ENCODE data around the gene ST8SIA3. TPM values are rescaled to one million over a fixed set of nuclear protein-coding genes. Genes with fewer than 3 reads are reported as not detected.
"Not testable (repeated sequence)": the region's sequence is repeated elsewhere in the genome, so short reads cannot be mapped to it uniquely, and the experiment has no call there.

The ST8SIA3 gene
- total RNA-seq, 2 experiments from 2014 or later: not detected

- intact Hi-C loops (cut with micrococcal nuclease): no loop called here
- Mint-ChIP-seq H3K9me3 (no peaks in the 10 kb centered on the region), H3K36me3 (ENCODE audit: low read depth) (no peaks in the 10 kb centered on the region), H3K4me3 (no peak overlapping the region), H3K4me1 (ENCODE audit: low read depth) (no peaks in the 10 kb centered on the region), H3K27ac (no peak overlapping the region), H3K27me3 (ENCODE audit: low read depth) (peaks cover 16% of the 10 kb centered on the region)
- CTCF ChIA-PET: interaction anchor here (0.7 kb wide), 1 partner anchor 482 kb away, joined by 3 read pairs; no protein-coding TSS in a partner anchor
- DNase-seq: no peak
Observed at GRCh38 chr18:57376503-57376902, 24.1 kb downstream of the ST8SIA3 start.

GRCh38 chr18:57389271-57389670 is 36.9 kb downstream of the ST8SIA3 start:
- Mint-ChIP-seq H3K9me3 (no peaks in the 10 kb centered on the region), H3K4me1 (ENCODE audit: low read depth) (no peaks in the 10 kb centered on the region), H3K27me3 (ENCODE audit: low read depth) (peaks cover 13% of the 10 kb centered on the region), H3K36me3 (ENCODE audit: low read depth) (no peaks in the 10 kb centered on the region), H3K4me3 (no peak overlapping the region), H3K27ac (no peak overlapping the region)
- CTCF ChIA-PET: no interaction called here
- intact Hi-C loops (cut with micrococcal nuclease): no loop called here
- no peak for DNase-seq

DNA sequence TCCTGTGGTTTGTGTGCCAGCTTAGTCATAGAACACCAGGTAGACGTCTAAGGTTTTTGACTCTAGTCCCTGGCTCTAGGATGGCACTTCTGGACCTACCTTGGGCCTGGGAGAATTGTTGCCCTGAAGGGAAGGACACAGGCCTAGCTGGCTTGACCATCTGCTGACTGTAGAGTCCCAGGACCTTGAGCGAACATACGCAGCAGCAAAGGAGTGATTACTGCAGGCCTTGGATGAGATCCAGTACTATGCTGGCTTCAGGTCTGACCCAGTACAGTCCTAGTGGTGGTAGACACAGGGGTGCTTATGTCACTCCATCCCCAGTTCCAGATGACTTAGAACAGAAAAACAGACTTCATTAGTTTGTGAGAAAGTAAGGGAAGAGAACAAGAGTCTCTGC is 37.7 kb downstream of the ST8SIA3 start:
- no peaks in the 10 kb centered on the region for H3K9me3 Mint-ChIP-seq

DNA sequence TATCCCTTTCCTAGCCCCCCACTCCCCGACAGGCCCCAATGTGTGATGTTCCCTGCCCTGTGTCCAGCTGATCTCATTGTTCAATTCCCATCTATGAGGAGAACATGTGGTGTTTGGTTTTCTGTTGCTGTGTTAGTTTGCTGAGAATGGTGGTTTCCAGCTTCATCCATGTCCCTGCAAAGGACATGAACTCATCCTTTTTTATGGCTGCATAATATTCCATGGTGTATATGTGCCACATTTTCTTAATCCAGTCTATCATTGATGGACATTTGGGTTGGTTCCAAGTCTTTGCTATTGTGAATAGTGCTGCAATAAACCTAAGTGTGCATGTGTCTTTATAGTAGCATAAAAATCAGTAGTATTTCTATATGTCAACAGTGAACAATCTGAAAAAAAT is 42.4 kb downstream of the ST8SIA3 start:
- H3K4me3 Mint-ChIP-seq; intact Hi-C loops (cut with micrococcal nuclease); H3K27ac Mint-ChIP-seq; H3K9me3 Mint-ChIP-seq; H3K27me3 Mint-ChIP-seq (ENCODE audit: low read depth); H3K36me3 Mint-ChIP-seq (ENCODE audit: low read depth); H3K4me1 Mint-ChIP-seq (ENCODE audit: low read depth); DNase-seq; CTCF ChIA-PET: not testable (repeated sequence)

More for the DNA sequence above, 37.7 kb downstream of the ST8SIA3 start:
- Mint-ChIP-seq H3K27me3 (ENCODE audit: low read depth) (peaks cover 13% of the 10 kb centered on the region), H3K4me3 (no peak overlapping the region), H3K4me1 (ENCODE audit: low read depth) (no peaks in the 10 kb centered on the region), H3K27ac (no peak overlapping the region), H3K36me3 (ENCODE audit: low read depth) (no peaks in the 10 kb centered on the region)
- no peak for DNase-seq
- CTCF ChIA-PET: no interaction called here
- intact Hi-C loops (cut with micrococcal nuclease): no loop called here

- CTCF ChIA-PET; H3K4me3 Mint-ChIP-seq; H3K4me1 Mint-ChIP-seq (ENCODE audit: low read depth); H3K27me3 Mint-ChIP-seq (ENCODE audit: low read depth); H3K27ac Mint-ChIP-seq; intact Hi-C loops (cut with micrococcal nuclease); H3K36me3 Mint-ChIP-seq (ENCODE audit: low read depth); DNase-seq; H3K9me3 Mint-ChIP-seq: not testable (repeated sequence)
Observed at GRCh38 chr18:57396831-57397230, 44.5 kb downstream of the ST8SIA3 start.

- CTCF ChIA-PET: no interaction called here
- H3K36me3 Mint-ChIP-seq (ENCODE audit: low read depth): no peaks in the 10 kb centered on the region
- DNase-seq: no peak
- intact Hi-C loops (cut with micrococcal nuclease): no loop called here
- no peak overlapping the region for H3K27ac Mint-ChIP-seq
- peaks cover 7% of the 10 kb centered on the region for H3K27me3 Mint-ChIP-seq (ENCODE audit: low read depth)
- no peak overlapping the region for H3K4me3 Mint-ChIP-seq
- peaks cover 4% of the 10 kb centered on the region for H3K9me3 Mint-ChIP-seq
- H3K4me1 Mint-ChIP-seq (ENCODE audit: low read depth): no peaks in the 10 kb centered on the region
Observed at GRCh38 chr18:57397440-57398132, 45.2 kb downstream of the ST8SIA3 start.

GRCh38 chr18:57404345-57404744 is 52.0 kb downstream of the ST8SIA3 start:
- Mint-ChIP-seq H3K4me1 (ENCODE audit: low read depth) (no peaks in the 10 kb centered on the region), H3K4me3 (no peak overlapping the region), H3K36me3 (ENCODE audit: low read depth) (peaks cover 3% of the 10 kb centered on the region), H3K27ac (no peak overlapping the region), H3K27me3 (ENCODE audit: low read depth) (peaks cover 21% of the 10 kb centered on the region), H3K9me3 (peaks cover 3% of the 10 kb centered on the region)
- intact Hi-C loops (cut with micrococcal nuclease): no loop called here
- DNase-seq: no peak
- CTCF ChIA-PET: no interaction called here

DNA sequence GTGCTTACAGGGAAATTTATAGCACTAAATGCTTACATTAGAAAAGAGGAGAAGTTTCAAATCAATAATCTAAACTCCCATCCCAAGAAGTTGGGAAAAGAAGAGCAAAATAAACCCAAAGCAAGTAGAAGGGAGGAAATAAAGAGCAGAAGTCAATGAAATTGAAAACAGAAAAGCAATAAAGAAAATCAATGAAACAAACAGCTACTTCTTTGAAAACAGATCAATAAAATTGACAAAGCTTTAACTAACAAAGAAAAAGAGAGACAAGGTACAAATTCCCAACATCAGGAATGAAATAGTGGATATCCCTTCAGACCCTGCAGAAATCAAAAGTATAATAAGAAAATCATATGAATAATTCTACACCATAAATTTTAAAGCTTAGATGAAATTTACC is 57.3 kb downstream of the ST8SIA3 start:
- no peak for DNase-seq
- intact Hi-C loops (cut with micrococcal nuclease): no loop called here
- H3K27ac Mint-ChIP-seq: no peak overlapping the region
- no peak overlapping the region for H3K4me3 Mint-ChIP-seq
- no peaks in the 10 kb centered on the region for H3K4me1 Mint-ChIP-seq (ENCODE audit: low read depth)
- H3K9me3 Mint-ChIP-seq: peaks cover 6% of the 10 kb centered on the region
- peaks cover 3% of the 10 kb centered on the region for H3K36me3 Mint-ChIP-seq (ENCODE audit: low read depth)
- peaks cover 25% of the 10 kb centered on the region for H3K27me3 Mint-ChIP-seq (ENCODE audit: low read depth)
- CTCF ChIA-PET: no interaction called here

- CTCF ChIA-PET: no interaction called here
- DNase-seq: no peak
- intact Hi-C loops (cut with micrococcal nuclease): no loop called here
- Mint-ChIP-seq H3K4me1 (ENCODE audit: low read depth) (no peaks in the 10 kb centered on the region), H3K9me3 (peaks cover 6% of the 10 kb centered on the region), H3K27me3 (ENCODE audit: low read depth) (peaks cover 22% of the 10 kb centered on the region), H3K4me3 (no peak overlapping the region), H3K36me3 (ENCODE audit: low read depth) (peaks cover 3% of the 10 kb centered on the region), H3K27ac (no peak overlapping the region)
Observed at GRCh38 chr18:57410749-57411148, 58.4 kb downstream of the ST8SIA3 start.

DNA sequence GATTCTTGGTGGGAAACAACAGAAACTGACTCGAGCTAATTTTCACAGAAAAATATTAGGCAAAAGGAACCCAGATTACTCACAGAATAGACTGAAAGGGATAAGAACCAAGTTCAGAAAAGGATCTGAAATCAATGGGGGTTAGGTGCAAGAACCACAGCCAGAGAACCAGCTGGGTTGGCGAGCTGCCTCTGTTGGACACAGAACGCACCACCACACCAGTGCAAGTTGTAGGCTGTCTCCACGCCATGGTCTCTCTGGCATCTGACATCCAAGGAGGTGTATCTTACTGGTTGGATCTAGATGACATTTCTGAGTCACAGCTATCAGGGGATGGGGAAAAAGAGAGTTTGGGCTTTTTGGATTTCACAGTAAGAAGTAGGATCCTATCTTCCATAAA is 64.2 kb downstream of the ST8SIA3 start:
- H3K27me3 Mint-ChIP-seq (ENCODE audit: low read depth): peaks cover 34% of the 10 kb centered on the region
- CTCF ChIA-PET: no interaction called here
- H3K36me3 Mint-ChIP-seq (ENCODE audit: low read depth): no peaks in the 10 kb centered on the region
- intact Hi-C loops (cut with micrococcal nuclease): no loop called here
- no peaks in the 10 kb centered on the region for H3K4me1 Mint-ChIP-seq (ENCODE audit: low read depth)
- peaks cover 2% of the 10 kb centered on the region for H3K9me3 Mint-ChIP-seq
- H3K4me3 Mint-ChIP-seq: no peak overlapping the region
- H3K27ac Mint-ChIP-seq: no peak overlapping the region
- no peak for DNase-seq

Other genes with a start within 250 kb of the ST8SIA3 start
- not detected for gene BOD1L2, start 205.5 kb upstream of the ST8SIA3 start, total RNA-seq
- not detected for gene ONECUT2, start 82.8 kb downstream of the ST8SIA3 start, total RNA-seq
- 10 to 100 TPM; 18.8 to 19.2 TPM for gene FECH, start 234.1 kb downstream of the ST8SIA3 start, total RNA-seq

Measured in activated naive CD4-positive, alpha-beta T cell treated with anti-CD3 and anti-CD28 coated beads for 36 hours (primary cell).